HS-27A (cell line): Measurements from ENCODE around the gene ABHD16B.

Experiments
- DNase-seq: peaks from one replicate; pipeline ENCODE4 v3.0.0-alpha.2; 2012; ENCODE audit warnings: low read depth, missing footprints

ABHD16B gene

GRCh38 chr20:63861365-63861934 lies at the start of gene ABHD16B:
Gene ABHD16B (plus strand): TSS chr20:63861498. CDS start chr20:63861541, 43 bp downstream.
- no peak for DNase-seq

- DNase-seq = no peak
Measured at GRCh38 chr20:63814891-63815614, 46.2 kb upstream of the ABHD16B start.

- no peak for DNase-seq
Measured at GRCh38 chr20:63815615-63816253, 45.6 kb upstream of the ABHD16B start.

- DNase-seq = no peak
Measured at GRCh38 chr20:63819224-63819921, 41.9 kb upstream of the ABHD16B start.

- DNase-seq = no peak
Measured at GRCh38 chr20:63821811-63822210, 39.5 kb upstream of the ABHD16B start.

GRCh38 chr20:63822276-63822696 lies 39.0 kb upstream of the ABHD16B start:
- DNase-seq = no peak

GRCh38 chr20:63823691-63824311 lies 37.5 kb upstream of the ABHD16B start:
- DNase-seq = no peak

- DNase-seq = no peak
Measured at GRCh38 chr20:63825331-63826118, 35.8 kb upstream of the ABHD16B start.

- DNase-seq = no peak
Measured at GRCh38 chr20:63826753-63827152, 34.5 kb upstream of the ABHD16B start.

- DNase-seq = no peak
Measured at GRCh38 chr20:63828124-63828523, 33.2 kb upstream of the ABHD16B start.

GRCh38 chr20:63828545-63828944 lies 32.8 kb upstream of the ABHD16B start:
- DNase-seq = no peak

GRCh38 chr20:63828951-63829350 lies 32.3 kb upstream of the ABHD16B start:
- no peak for DNase-seq

- no peak for DNase-seq
Measured at GRCh38 chr20:63829603-63829944, 31.7 kb upstream of the ABHD16B start.

GRCh38 chr20:63829945-63830835 lies 31.1 kb upstream of the ABHD16B start:
- no peak for DNase-seq

GRCh38 chr20:63830841-63831588 lies 30.3 kb upstream of the ABHD16B start, which contains the start of gene ZBTB46:
Gene ZBTB46 (minus strand): TSS chr20:63831264. CDS start chr20:63790757, 40,507 bp downstream.
- no peak for DNase-seq

- DNase-seq = no peak
Measured at GRCh38 chr20:63831646-63831992, 29.7 kb upstream of the ABHD16B start.

GRCh38 chr20:63831993-63832686 lies 29.2 kb upstream of the ABHD16B start:
- DNase-seq = no peak

GRCh38 chr20:63833776-63834490 lies 27.4 kb upstream of the ABHD16B start:
- no peak for DNase-seq
